Ovary (tissue), 3 donors: ENCODE data around the gene RGL3.

Experiments used
- EP300 ChIP-seq: sonication (generic); formaldehyde crosslinking; IDR thresholded peaks from one replicate; pipeline ENCODE4 v1.6.1; 2017; ENCODE audit warnings: antibody characterized with exemption
- POLR2A ChIP-seq: fragments of 450-650 bp; IDR thresholded peaks from one replicate; pipeline ENCODE4 v1.6.1; 2017; ENCODE audit warnings: antibody characterized with exemption, mild to moderate bottlenecking, moderate library complexity
- TF ChIP-seq, protein P1 (sequence below), 3 donors: fragments of 450-650 bp in 2 of 3; fragments of 200-600 bp in 1 of 3; IDR thresholded peaks; one replicate each; pipeline versions ENCODE4 v1.5.1 to v1.8.0; 2016 to 2022; ENCODE audit warnings: antibody characterized with exemption in 3 of 3, mild to moderate bottlenecking in 1 of 3
- donor health status: DM: no; HTN: no; CAD: no.

DNA sequence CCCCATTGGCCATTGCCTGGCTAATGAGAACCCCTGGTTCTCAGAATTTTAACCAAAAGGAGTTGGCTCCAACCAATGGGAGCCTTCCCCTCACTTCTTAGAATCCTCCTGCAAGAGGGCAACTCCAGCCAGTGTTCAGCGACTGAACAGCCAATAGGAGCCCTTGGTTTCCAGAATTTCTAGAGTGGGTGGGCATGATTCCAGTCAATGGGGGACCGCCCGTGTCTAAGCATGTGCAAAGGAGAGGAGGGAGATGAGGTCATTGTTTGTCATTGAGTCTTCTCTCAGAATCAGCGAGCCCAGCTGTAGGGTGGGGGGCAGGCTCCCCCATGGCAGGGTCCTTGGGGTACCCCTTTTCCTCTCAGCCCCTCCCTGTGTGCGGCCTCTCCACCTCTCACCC, 54.2 kb downstream of the RGL3 start:
- TF ChIP-seq, protein P1, sequence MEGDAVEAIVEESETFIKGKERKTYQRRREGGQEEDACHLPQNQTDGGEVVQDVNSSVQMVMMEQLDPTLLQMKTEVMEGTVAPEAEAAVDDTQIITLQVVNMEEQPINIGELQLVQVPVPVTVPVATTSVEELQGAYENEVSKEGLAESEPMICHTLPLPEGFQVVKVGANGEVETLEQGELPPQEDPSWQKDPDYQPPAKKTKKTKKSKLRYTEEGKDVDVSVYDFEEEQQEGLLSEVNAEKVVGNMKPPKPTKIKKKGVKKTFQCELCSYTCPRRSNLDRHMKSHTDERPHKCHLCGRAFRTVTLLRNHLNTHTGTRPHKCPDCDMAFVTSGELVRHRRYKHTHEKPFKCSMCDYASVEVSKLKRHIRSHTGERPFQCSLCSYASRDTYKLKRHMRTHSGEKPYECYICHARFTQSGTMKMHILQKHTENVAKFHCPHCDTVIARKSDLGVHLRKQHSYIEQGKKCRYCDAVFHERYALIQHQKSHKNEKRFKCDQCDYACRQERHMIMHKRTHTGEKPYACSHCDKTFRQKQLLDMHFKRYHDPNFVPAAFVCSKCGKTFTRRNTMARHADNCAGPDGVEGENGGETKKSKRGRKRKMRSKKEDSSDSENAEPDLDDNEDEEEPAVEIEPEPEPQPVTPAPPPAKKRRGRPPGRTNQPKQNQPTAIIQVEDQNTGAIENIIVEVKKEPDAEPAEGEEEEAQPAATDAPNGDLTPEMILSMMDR (IDR thresholded peaks at IDR 0.05), result no peak
- TF ChIP-seq POLR2A (no peak), EP300 (no peak)
